OCI-LY7 (cell line): ENCODE data around the gene ST6GAL1. TPM values are rescaled to one million over a fixed set of nuclear protein-coding genes. Genes with fewer than 3 reads are reported as not detected.
"Not testable (repeated sequence)": the region's sequence is repeated elsewhere in the genome, so short reads cannot be mapped to it uniquely, and the experiment has no call there.

Experiments
- BruUV-seq: library from RNA; stranded (reverse); fragments of 400-500 nt; replicated peaks from 2 replicates; lab custom pipeline; 2021; lab: Mats Ljungman, UMichigan
- CTCF ChIA-PET: fragments of 300-600 bp; sonication (Branson Sonifier 250); formaldehyde crosslinking; loops from one replicate; lab custom pipeline; 2022; ENCODE audit warnings: antibody characterized with exemption; ENCODE audit not compliant: unreplicated experiment; lab: Charles Lee
- POLR2A ChIA-PET: fragments of 300-600 bp; sonication (Branson Sonifier 250); formaldehyde crosslinking; loops from one replicate; lab custom pipeline; 2022; ENCODE audit warnings: antibody characterized with exemption; lab: Charles Lee
- DNase-seq: peaks from one replicate; pipeline ENCODE4 v3.0.0-alpha.2; 2015; ENCODE audit warnings: low spot score
- H2AFZ ChIP-seq: fragments of 200-600 bp; sonication (generic), shearing (Covaris generic); 2 replicates; pipeline ENCODE4 v1.6.1; 2014; ENCODE audit warnings: mild to moderate bottlenecking, antibody characterized with exemption, low read length, moderate library complexity
- H3K27ac ChIP-seq: fragments of 200-600 bp; sonication (generic); 2 replicates; pipeline ENCODE4 v1.5.1; 2014; ENCODE audit warnings: mixed run types, low read depth, mild to moderate bottlenecking, moderate library complexity, low read length, inconsistent platforms; ENCODE audit not compliant: poor library complexity, severe bottlenecking
- H3K36me3 ChIP-seq: fragments of 200-600 bp; sonication (generic); 2 replicates; pipeline ENCODE4 v1.6.1; 2014; ENCODE audit warnings: mild to moderate bottlenecking, antibody characterized with exemption, low read length, moderate library complexity, mixed read lengths; ENCODE audit not compliant: insufficient read depth
- H3K4me1 ChIP-seq: fragments of 200-600 bp; sonication (generic); 2 replicates; pipeline ENCODE4 v1.5.1; 2014; ENCODE audit warnings: mild to moderate bottlenecking, low read length; ENCODE audit not compliant: insufficient read depth, poor library complexity, severe bottlenecking
- H3K4me2 ChIP-seq: fragments of 200-600 bp; sonication (generic); 2 replicates; pipeline ENCODE4 v1.6.1; 2014; ENCODE audit warnings: mild to moderate bottlenecking, low read length
- H3K4me3 ChIP-seq: fragments of 200-600 bp; sonication (generic); 2 replicates; pipeline ENCODE4 v1.5.1; 2014; ENCODE audit warnings: mild to moderate bottlenecking, low read depth, low read length; ENCODE audit not compliant: poor library complexity, severe bottlenecking
- H3K79me2 ChIP-seq: fragments of 200-600 bp; sonication (generic); 2 replicates; pipeline ENCODE4 v1.6.1; 2016; ENCODE audit warnings: low read depth, mild to moderate bottlenecking, low read length, moderate library complexity, mixed read lengths; ENCODE audit not compliant: insufficient read depth
- H3K9me2 ChIP-seq: fragments of 200-600 bp; sonication (generic); 2 replicates; pipeline ENCODE4 v1.6.1; 2016; ENCODE audit warnings: mild to moderate bottlenecking, low read length, mixed read lengths; ENCODE audit not compliant: insufficient read depth
- H3K9me3 ChIP-seq: fragments of 200-600 bp; sonication (generic); 2 replicates; pipeline ENCODE4 v1.6.1; 2014; ENCODE audit warnings: mild to moderate bottlenecking, mixed run types, low read length, mixed read lengths
- H4K20me1 ChIP-seq: fragments of 200-600 bp; sonication (generic); 2 replicates; pipeline ENCODE4 v1.6.1; 2014; ENCODE audit warnings: mild to moderate bottlenecking, antibody characterized with exemption, low read length, moderate library complexity, mixed read lengths; ENCODE audit not compliant: insufficient read depth
- CTCF ChIP-seq: fragments of 200-600 bp; sonication (generic); conservative IDR thresholded peaks from 2 replicates; pipeline ENCODE4 v1.5.1; 2014; ENCODE audit warnings: mild to moderate bottlenecking, antibody characterized with exemption, low read length, moderate library complexity, mixed read lengths
- EZH2phosphoT487 ChIP-seq: fragments of 200-600 bp; sonication (generic); IDR thresholded peaks from 2 replicates; pipeline ENCODE4 v1.6.1; 2018; ENCODE audit warnings: low read depth, borderline replicate concordance, mild to moderate bottlenecking, mixed run types, antibody characterized with exemption, low read length, moderate library complexity, mixed read lengths
- intact Hi-C: fragments of 100-400 bp; cut with micrococcal nuclease; formaldehyde crosslinking; loops from one replicate; pipeline ENCODE4 v1.10.0; 2022; ENCODE audit not compliant: unreplicated experiment
- total RNA-seq, 2 experiments: library from RNA; depleted of rRNA in 1 of 2; stranded (reverse); fragments of >200 nt in 1 of 2; shearing (Covaris generic) in 1 of 2; gene quantifications; 2 replicates each; pipeline ENCODE4 v1.2.3, GENCODE V29; 2014 to 2022

The ST6GAL1 gene
- total RNA-seq, 2 experiments from 2014 or later = 192 to 375 TPM

GRCh38 chr3:187021748-187022402 is 91.5 kb downstream of the ST6GAL1 start:
- Histone ChIP-seq H3K27ac (peak overlapping the region; percentile 98), H2AFZ (no peak overlapping the region), H3K79me2 (peaks cover 99% of the 10 kb centered on the region), H3K4me2 (peak overlapping the region; percentile 87), H4K20me1 (no peaks in the 10 kb centered on the region), H3K9me3 (no peaks in the 10 kb centered on the region), H3K36me3 (peaks cover 71% of the 10 kb centered on the region), H3K4me1 (peaks cover 72% of the 10 kb centered on the region), H3K4me3 (peak overlapping the region; percentile 94), H3K9me2 (no peaks in the 10 kb centered on the region)
- CTCF ChIA-PET = interaction anchor here (0.8 to 1.5 kb wide), 5 partner anchors 26 to 172 kb away, joined by 3 to 4 read pairs (median 3); no protein-coding TSS in a partner anchor
- TF ChIP-seq EZH2phosphoT487 (no peak), CTCF (no peak)
- intact Hi-C loops = loop anchor here (2.0 to 10.0 kb wide), 4 partner anchors 91 to 1087 kb away; partner anchors contain the start of genes ST6GAL1 and TRA2B
- peak; percentile 88 for DNase-seq
- BruUV-seq = TSS peak; percentile 64
- POLR2A ChIA-PET = interaction anchor here (0.5 to 4.5 kb wide), 26 partner anchors 8 to 1038 kb away, joined by 3 to 68 read pairs (median 5); no protein-coding TSS in a partner anchor

GRCh38 chr3:187022403-187023029 is 92.2 kb downstream of the ST6GAL1 start:
- H3K4me1 ChIP-seq = peaks cover 72% of the 10 kb centered on the region
- peaks cover 99% of the 10 kb centered on the region for H3K79me2 ChIP-seq
- H3K4me2 ChIP-seq = peak overlapping the region; percentile 87
- peaks cover 1% of the 10 kb centered on the region; the same call in 1 of the 2 replicates for H4K20me1 ChIP-seq
- peak overlapping the region; percentile 98 for H3K27ac ChIP-seq
- no peaks in the 10 kb centered on the region for H3K9me3 ChIP-seq
- ChIA-PET POLR2A (interaction anchor here (0.6 to 4.5 kb wide), 15 partner anchors 8 to 1037 kb away, joined by 3 to 68 read pairs (median 10); no protein-coding TSS in a partner anchor), CTCF (interaction anchor here (0.8 to 1.5 kb wide), 4 partner anchors 26 to 173 kb away, joined by 3 to 4 read pairs (median 3); no protein-coding TSS in a partner anchor)
- peaks cover 70% of the 10 kb centered on the region for H3K36me3 ChIP-seq
- intact Hi-C loops = loop anchor here (10.0 kb wide), 2 partner anchors 952 to 1088 kb away; partner anchors contain the start of gene TRA2B
- H3K9me2 ChIP-seq = no peaks in the 10 kb centered on the region
- DNase-seq = no peak
- no peak overlapping the region for H2AFZ ChIP-seq
- TF ChIP-seq EZH2phosphoT487 = no peak
- TF ChIP-seq CTCF = no peak
- H3K4me3 ChIP-seq = peak overlapping the region; percentile 94
- BruUV-seq = no TSS peak

- POLR2A ChIA-PET = interaction anchor here (0.7 to 5.9 kb wide), 5 partner anchors 10 to 42 kb away, joined by 3 to 68 read pairs (median 17); no protein-coding TSS in a partner anchor
- Histone ChIP-seq H3K4me3 (peak overlapping the region; percentile 94), H3K79me2 (peaks cover 99% of the 10 kb centered on the region)
Measured at GRCh38 chr3:187023340-187023739, 93.0 kb downstream of the ST6GAL1 start.

More at GRCh38 chr3:187023340-187023739, 93.0 kb downstream of the ST6GAL1 start:
- H3K4me2 ChIP-seq = peak overlapping the region; percentile 87
- H3K9me3 ChIP-seq, H4K20me1 ChIP-seq, H3K9me2 ChIP-seq, DNase-seq, CTCF ChIA-PET, BruUV-seq, H2AFZ ChIP-seq: not testable (repeated sequence)
- peak overlapping the region; percentile 98 for H3K27ac ChIP-seq
- intact Hi-C loops = loop anchor here (10.0 kb wide), 2 partner anchors 951 to 1089 kb away; partner anchors contain the start of gene TRA2B
- H3K36me3 ChIP-seq = peaks cover 70% of the 10 kb centered on the region
- peaks cover 72% of the 10 kb centered on the region for H3K4me1 ChIP-seq
